UCSD-AML1 (cell line): ENCODE data around the gene EIF5AL1.
"Not testable (repeated sequence)": the region's sequence is repeated elsewhere in the genome, so short reads cannot be mapped to it uniquely, and the experiment has no call there.

Experiments
- DNase-seq: peaks from one replicate; lab custom pipeline; 2025; ENCODE audit not compliant: unreplicated experiment; lab: John Stamatoyannopoulos, UW

The EIF5AL1 gene

GRCh38 chr10:79511891-79512583, at the start of gene EIF5AL1:
TSS of gene EIF5AL1 (plus strand) at chr10:79512533. CDS start at chr10:79512650, 117 bp downstream.
- not testable (repeated sequence) for DNase-seq

GRCh38 chr10:79463578-79464496, 48.5 kb upstream of the EIF5AL1 start:
- DNase-seq = no peak

- DNase-seq = no peak
These were observed 47.0 kb upstream of the EIF5AL1 start for GRCh38 chr10:79465341-79465740.

- DNase-seq = no peak
These were observed 44.2 kb upstream of the EIF5AL1 start for GRCh38 chr10:79468015-79468560.

- no peak for DNase-seq
These were observed 43.3 kb upstream of the EIF5AL1 start for GRCh38 chr10:79468841-79469585.

GRCh38 chr10:79470096-79470495, 42.2 kb upstream of the EIF5AL1 start:
- no peak for DNase-seq

GRCh38 chr10:79471776-79472175, 40.6 kb upstream of the EIF5AL1 start:
- no peak for DNase-seq

GRCh38 chr10:79472449-79472848, 39.9 kb upstream of the EIF5AL1 start:
- no peak for DNase-seq

- DNase-seq = no peak
These were observed 39.4 kb upstream of the EIF5AL1 start for GRCh38 chr10:79472951-79473350.

- no peak for DNase-seq
These were observed 38.7 kb upstream of the EIF5AL1 start for GRCh38 chr10:79473496-79474095.

- DNase-seq = no peak
These were observed 37.1 kb upstream of the EIF5AL1 start for GRCh38 chr10:79475119-79475653.

GRCh38 chr10:79475877-79476276, 36.5 kb upstream of the EIF5AL1 start:
- DNase-seq = no peak

- no peak for DNase-seq
These were observed 35.7 kb upstream of the EIF5AL1 start for GRCh38 chr10:79476645-79477044.

- DNase-seq = no peak
These were observed 34.9 kb upstream of the EIF5AL1 start for GRCh38 chr10:79477456-79477855.

- DNase-seq = no peak
These were observed 32.9 kb upstream of the EIF5AL1 start for GRCh38 chr10:79479283-79479909.

- no peak for DNase-seq
These were observed 30.0 kb upstream of the EIF5AL1 start for GRCh38 chr10:79482304-79482703.

GRCh38 chr10:79482741-79483140, 29.6 kb upstream of the EIF5AL1 start:
- DNase-seq = no peak

- no peak for DNase-seq
These were observed 29.0 kb upstream of the EIF5AL1 start for GRCh38 chr10:79483299-79483698.

GRCh38 chr10:79483948-79484347, 28.4 kb upstream of the EIF5AL1 start:
- no peak for DNase-seq

GRCh38 chr10:79484476-79484875, 27.9 kb upstream of the EIF5AL1 start:
- DNase-seq = no peak
